IMR-90 (cell line): Measurements from ENCODE around the gene POLR3B.

ENCODE experiments used
- BHLHE40 ChIP-seq: fragments of 150-350 bp; IDR thresholded peaks from 2 replicates; pipeline ENCODE4 v1.6.1; 2016; ENCODE audit warnings: mild to moderate bottlenecking, low read depth, low read length
- POLR2A ChIP-seq: IDR thresholded peaks from 2 replicates; pipeline ENCODE4 v1.6.1; 2012; ENCODE audit warnings: mild to moderate bottlenecking, low read depth, low read length
- TF ChIP-seq, protein P1 (sequence below): conservative IDR thresholded peaks from 2 replicates; pipeline ENCODE4 v1.5.1; 2012; ENCODE audit warnings: mild to moderate bottlenecking, low read depth, low read length, improper control_type of control experiment
- TF ChIP-seq, protein P2 (sequence below): fragments of 150-350 bp; IDR thresholded peaks from 2 replicates; pipeline ENCODE4 v1.6.1; 2017; ENCODE audit warnings: mild to moderate bottlenecking, antibody characterized with exemption, low read length, low read depth

DNA sequence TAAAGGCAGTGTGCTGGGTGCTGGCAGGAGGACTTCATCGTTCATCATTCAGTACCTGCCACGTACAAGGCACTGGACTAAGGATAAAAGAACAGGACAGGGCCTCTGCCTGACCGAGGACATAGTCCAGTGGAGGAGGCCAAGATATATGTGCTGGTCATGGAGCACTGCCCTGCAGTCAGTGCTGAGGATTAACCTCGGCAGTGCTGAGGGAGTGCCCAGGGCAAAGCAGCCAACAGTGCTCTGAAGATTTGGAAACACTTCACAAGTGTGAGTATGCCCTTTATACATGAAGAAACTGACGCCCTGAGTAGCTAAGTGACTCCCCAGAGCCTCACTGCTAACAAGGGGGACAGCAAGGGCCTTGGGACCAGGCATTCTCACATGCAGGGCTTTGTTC, 153.8 kb downstream of the POLR3B start:
- TF ChIP-seq POLR2A (no peak), BHLHE40 (no peak)
- TF ChIP-seq, protein P1, sequence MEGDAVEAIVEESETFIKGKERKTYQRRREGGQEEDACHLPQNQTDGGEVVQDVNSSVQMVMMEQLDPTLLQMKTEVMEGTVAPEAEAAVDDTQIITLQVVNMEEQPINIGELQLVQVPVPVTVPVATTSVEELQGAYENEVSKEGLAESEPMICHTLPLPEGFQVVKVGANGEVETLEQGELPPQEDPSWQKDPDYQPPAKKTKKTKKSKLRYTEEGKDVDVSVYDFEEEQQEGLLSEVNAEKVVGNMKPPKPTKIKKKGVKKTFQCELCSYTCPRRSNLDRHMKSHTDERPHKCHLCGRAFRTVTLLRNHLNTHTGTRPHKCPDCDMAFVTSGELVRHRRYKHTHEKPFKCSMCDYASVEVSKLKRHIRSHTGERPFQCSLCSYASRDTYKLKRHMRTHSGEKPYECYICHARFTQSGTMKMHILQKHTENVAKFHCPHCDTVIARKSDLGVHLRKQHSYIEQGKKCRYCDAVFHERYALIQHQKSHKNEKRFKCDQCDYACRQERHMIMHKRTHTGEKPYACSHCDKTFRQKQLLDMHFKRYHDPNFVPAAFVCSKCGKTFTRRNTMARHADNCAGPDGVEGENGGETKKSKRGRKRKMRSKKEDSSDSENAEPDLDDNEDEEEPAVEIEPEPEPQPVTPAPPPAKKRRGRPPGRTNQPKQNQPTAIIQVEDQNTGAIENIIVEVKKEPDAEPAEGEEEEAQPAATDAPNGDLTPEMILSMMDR, result no peak
- TF ChIP-seq, protein P2, sequence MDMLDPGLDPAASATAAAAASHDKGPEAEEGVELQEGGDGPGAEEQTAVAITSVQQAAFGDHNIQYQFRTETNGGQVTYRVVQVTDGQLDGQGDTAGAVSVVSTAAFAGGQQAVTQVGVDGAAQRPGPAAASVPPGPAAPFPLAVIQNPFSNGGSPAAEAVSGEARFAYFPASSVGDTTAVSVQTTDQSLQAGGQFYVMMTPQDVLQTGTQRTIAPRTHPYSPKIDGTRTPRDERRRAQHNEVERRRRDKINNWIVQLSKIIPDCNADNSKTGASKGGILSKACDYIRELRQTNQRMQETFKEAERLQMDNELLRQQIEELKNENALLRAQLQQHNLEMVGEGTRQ, result no peak
